DMS153 (cell line): ENCODE results near the gene KRT3.
A peak's percentile ranks its signal among the peaks of the same experiment; 100 is the strongest.

ENCODE experiments used
- DNase-seq: peaks from one replicate; lab custom pipeline; 2025; lab: John Stamatoyannopoulos, UW

KRT3 gene

DNA sequence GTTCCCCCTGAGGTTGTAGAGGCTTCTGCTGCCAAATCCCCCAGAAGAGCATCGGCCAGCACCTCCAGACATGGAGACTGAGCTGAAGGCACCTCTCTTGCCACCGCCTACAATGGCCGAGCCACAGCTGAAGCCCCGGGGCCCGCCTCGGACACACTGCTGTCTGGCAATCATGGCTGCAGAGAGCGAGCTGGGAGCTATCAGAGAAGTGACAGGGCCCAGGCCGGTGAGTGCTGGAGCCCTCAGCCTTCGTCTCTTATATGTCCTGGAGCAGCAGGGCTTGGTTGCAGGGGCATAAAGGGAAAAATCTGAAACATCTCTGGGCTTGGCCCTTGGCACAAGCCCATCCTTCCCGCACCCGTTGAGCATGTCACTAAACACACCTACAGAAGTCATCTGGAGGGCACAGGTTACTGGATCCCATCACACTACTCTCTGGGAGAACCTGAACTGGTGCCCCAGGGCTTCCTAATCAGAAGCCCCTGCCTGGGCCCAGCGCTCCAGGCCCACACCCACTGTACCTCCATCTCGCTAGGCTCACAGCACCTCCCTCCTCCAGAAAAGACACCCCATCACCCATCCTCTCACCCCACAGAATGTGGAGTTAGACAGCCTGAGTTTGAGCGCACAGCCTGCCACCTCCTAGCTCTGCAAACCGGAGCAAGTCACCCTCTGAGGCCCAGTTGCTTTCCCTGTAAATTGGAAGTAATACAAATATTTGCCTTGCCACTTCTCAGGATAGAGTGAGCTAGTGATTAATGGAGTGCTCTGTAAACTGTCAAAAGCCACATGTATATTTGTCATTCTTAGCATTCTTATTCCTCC, 18.2 kb upstream of the KRT3 start, which contains the start of gene KRT4:
Gene KRT4, minus strand, starts transcription at position 232 of the 825 bp plus-strand sequence. Its CDS starts 58 bp downstream, at position 174.
- peak; percentile 26 for DNase-seq

DNA sequence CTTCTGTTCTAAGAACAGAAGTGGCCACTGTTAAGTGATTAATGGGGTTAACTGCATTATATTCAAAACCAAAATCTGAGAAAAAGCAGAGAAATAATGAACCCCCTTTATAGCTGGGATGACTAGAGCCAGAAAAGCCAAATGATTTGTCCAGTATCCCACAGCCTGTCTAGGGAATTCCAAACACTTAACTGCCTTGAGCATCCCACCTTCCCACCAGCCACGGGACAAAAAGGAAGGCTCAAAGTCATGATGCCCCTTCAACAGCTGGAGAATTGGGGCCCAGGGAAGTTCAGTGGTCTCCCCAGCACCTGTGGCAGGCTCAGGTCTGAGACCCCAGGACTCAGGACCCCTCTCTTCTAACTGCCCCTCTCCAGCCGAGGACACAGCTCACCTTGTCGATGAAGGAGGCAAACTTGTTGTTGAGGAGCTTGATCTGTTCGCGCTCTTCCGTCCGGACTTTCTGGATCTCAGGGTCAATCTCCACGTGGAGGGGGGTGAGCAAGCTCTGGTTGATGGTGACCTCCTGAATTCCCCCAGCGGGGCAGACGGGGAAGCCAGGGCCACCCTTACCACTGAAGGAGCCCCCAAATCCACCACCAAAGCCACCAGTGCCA, 17.4 kb upstream of the KRT3 start:
- no peak for DNase-seq

DNA sequence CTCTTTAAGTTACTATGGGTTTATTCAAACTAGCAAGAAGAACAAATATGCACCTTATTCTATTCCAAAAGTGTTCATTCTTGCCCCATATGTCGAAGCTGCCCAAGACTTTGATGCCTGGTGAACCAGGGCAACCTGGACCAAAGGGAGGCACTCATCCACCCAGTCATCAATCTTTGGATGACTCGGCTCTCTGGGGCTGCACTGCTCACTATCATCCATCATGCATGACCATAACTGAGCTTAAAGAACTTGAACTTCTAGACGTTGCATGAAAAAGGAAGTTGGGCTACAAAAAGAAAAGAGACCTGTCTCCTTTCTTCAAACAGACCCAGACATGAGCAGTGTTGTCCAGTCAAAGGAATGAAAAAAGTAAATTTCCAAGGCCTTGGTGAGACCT, 16.8 kb upstream of the KRT3 start:
- no peak for DNase-seq

DNA sequence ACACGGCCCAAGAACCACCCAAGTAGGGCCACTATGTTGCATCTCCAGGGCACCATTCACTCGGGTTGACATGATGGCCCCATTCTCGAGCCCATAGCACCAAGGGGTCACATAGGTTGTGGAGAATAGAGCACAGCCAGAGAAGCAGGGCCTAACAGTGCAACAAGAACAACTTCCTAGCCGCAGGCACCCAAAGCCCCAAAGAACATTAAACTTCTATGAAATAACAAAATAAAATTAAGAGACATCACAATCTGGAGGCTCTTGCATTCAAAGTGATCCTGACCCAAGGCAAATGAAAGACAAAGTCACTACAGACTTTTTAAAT, 16.1 kb upstream of the KRT3 start:
- DNase-seq = no peak

DNA sequence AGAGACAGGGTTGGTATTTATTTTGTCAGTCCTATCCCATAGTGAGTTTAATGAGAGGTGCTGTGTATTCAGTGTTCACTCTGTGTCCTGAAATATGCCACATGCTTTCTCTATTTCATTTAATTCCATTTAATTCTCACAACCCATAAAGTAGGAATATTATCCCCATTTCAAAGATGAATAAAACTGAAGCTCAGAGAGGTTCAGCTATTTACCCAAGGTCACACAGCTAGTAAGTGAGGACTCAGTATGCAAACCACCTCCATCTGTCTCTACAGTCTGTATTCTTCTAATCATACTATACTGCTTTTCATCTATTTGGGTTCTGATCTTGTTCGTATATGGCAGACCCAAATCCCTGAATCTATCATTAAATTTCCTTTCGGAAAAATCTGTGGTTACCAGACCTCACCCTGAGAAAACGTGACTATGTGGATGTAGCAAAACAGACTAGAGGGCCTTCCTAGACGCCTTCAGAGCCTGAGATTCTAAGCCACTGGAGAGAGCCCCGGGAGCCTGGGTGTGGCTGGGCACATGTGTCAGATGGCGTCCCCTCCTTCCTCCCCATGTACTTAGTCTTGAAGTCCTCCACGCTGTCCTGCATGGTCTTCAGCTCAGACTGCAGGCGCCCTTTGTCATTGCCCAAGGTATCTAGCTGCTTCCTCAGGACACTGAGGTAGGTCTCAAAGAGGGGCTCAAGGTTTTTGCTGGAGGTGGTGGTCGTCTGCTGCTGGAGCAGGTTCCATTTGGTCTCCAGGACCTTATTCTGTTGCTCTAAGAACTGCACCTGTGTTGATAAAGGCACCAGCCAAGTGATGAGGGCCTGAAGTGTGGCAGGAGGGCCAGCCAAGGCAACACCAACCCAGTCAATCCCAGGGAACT, 15.5 kb upstream of the KRT3 start:
- no peak for DNase-seq

DNA sequence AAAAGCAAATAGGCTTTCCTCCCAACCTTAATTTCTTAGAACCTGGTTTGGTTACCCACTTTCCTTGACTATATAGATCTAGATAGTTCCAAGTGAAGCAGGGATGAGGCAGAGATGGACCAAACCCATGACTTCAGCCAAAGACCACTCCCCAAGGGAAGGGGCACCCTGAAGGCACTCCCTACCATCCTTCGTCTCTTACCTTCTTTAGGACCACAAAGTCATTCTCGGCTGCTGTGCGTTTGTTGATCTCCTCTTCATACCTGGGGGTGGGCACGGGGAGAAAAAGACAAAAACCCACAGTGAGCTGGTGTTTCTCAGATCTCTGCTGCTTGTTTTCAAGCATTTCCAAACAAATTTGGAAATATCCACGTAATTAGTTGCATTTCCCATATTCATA, 14.6 kb upstream of the KRT3 start:
- DNase-seq = no peak

DNA sequence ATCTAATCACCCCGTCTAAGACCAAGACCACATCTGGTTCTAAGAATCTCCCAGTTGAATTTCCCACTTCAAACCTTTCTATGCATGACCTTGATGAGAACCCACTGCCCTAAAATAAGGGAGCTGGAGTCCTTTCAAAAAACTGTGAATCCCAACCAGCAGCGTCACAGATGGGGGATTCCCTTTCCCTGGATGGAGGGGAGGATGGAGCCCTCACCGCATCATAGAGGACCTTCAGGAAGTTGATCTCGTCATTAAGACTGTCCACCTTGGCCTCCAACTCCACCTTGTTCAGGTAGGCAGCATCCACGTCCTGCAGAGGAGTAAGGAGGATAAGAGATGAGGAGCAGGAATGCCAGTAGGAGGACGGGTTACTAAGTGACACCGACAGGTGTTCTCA, 13.2 kb upstream of the KRT3 start:
- no peak for DNase-seq

DNA sequence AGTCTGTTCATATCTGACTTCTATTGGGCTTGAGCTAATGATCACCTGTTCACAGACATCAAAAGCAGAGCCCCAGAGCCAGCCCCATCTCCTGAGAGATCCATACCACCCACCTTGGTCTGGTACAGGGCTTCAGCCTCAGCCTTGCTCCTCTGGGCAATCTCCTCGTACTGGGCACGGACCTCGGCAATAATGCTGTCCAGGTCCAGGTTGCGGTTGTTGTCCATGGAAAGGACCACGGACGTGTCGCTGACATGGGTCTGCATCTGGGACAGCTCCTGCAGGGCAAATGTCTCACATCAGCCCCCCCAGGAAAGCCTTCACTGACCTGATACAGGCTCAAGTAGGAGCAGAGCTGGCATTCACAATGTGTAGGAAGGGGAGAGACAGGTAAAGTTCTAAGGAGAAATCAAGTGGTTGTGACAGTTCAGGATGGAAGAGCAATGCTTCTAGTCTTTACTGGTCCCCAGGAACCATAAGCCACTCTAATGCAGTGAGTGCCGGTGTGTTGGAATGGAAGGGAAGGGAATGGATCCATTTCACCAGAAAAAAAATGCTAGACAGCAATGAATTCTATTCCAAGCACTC, 12.8 kb upstream of the KRT3 start:
- DNase-seq = no peak

DNA sequence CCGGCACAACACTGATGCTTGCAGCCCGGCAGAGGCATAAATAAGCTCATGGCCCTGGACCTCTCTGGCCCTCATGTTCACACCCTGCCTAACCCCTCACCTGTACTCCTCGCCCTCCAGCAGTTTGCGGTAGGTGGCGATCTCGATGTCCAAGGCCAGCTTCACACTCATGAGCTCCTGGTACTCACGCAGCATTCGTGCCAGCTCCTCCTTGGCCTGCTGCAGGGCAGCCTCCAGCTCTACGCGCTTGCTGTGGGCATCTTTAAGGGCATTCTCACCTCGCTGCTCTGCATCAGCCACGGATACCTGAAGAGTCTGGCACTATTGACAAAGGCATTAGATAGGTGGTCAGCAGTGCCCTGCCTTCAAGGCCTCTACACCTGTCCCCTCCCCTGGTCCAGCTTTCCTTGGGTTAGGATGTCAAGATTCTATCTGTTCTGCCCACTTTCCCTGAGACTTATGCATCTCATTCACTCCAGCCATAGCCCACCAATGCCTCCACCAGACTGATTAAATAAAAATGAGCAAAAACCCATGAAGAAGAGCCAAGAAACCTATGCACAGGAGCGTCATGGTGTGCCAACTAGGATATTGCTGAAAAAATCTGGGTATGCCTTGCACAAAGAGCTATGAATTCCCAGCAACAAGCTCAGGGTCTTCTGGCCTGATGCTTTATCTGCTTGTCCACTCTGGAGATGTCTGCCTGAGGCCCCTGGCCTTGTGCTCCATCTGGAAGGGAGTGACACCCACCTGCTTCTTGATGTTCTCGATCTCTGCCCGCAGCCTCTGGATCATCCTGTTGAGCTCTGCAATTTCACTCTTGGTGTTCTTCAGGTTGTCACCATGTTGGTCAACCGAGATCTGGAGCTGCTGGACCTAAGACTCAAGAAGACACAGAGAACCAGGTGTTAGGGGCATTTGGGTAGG, 11.9 kb upstream of the KRT3 start:
- DNase-seq = no peak

DNA sequence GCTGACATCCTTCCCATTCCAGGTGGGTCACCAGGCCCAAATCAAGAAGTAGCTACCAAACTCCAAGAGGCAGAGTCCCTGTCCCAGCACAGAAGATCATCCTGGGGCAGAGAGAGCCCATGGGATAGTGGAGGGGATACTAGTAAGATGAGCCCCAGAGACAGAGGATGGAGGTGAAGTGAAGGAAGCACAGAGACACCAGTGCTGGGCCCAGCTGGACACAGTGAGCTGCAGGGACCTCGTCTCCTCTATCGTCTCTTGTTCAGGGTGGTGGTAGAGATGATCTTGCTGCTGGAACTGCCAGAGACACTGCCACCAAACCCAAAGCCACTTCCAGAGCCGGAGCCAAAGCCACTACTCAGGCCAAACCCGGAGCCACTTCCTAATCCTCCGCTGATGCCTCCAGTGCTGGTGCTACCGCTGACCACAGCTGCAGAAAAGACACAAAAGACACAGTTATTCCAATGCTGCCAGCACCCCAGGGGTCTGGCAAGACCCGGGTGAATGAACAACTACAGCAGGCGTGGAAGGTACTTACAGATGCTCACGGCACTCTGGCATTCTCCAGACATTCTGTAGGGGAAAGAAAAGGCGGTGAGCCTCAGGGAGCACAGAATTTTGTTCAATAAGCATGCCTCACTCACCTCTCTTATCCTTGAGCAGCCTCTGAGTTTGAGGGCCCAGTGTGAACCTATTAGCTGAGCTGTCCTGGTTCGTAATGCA, 11.1 kb upstream of the KRT3 start:
- DNase-seq = no peak

DNA sequence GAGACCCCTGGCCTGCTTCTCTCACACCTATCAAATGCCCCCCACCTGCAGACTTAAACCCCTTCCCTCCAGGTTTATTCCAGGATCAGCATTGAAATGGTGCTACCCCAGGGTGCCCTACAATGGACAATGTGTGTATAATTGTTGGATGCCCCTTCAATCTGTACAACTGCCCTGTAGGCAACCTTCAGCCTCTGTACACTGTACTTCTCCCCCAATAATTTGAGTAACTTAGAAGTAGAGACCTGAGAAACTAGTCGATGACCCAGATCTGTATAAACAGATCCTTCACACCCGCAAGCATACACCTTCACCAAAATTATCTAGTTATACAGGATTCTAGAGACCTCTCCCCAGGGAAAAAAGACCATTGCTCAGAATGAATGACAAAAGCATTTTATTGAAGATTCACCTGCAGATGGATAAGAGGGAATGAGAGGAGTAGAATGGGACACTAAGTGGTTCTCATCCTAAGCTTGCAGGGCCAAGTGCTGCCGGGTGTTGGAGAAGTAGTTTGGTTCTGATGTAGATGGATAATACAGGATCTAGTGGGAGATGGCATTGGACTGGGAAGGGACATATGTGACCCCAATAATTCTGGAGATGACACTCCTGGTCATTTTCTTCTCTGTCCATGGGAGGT, 10.4 kb upstream of the KRT3 start:
- DNase-seq = no peak

DNA sequence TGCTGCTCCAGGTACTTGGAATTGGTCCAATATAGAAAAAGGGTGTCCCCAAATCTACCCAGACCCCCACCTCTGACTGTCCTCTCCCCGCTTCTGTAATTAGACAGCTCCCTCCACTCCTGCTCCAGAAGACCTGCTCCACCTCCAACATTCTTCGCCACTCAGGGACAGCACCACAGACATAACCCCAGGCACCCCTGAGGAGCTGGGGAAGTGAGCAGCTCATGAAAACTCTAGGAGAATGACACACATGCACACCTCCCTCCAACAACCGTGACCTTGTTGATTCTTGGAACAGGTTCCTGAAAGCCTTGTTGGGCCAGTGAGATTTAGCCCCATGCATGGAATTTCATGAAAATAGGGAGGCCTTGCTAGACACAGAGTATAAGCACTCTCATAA, 9.8 kb upstream of the KRT3 start:
- no peak for DNase-seq

DNA sequence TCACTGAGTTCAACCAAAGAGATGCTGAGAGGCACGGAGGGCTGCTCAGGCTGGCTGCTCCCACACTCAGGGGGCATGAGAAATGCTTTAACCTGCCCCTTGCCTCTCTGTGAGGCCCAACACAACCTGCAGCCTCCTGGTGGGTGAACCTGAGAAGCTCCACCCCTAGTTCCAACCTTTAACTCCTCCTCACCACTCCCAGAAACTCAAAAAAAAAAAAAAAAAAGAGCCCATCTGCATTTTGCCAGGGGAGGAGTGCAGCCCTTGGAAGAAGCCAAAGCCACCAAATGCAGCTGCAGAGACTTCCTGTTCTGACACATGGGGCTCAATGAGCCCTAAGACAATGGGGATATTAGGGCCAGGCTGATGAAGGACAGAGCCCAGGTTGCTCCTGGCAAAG, 9.1 kb upstream of the KRT3 start:
- DNase-seq = no peak

DNA sequence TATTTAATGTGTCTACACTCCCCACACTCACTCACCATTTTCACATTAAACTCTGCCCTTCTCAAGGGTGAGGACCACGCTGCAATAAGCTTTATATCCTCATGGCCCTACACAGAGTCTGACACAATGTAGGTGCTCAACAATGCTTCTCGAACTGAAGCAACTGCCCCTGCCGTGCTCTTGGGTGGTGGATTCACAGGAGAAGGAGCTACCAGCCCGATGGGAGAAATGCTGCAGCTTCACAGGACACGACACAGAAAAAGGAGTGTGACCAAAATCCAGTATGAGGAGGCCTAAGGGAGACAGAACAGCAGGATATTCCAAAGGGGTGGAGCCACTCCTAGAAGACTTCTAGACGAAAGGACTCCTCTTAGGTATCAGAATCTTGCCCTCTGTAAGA, 6.5 kb upstream of the KRT3 start:
- no peak for DNase-seq

DNA sequence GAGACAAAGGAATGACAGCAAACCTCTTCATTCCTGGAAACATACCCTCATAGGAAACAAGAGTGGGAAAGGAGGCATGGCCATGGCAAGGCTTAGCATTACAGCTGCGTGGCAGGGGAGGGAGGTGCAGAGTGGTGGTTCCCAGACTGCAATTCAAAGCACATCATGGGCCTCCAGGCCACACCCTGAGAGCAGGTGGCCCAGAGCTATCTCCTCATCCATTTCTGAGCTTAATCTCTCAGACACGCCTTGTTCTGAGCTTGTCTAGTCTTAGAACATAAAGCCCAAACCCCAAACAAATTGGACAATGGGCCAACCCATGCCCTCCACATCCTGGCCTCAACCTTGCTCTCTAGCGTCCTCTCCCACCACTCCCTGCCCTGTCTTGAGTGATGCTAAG, 5.9 kb upstream of the KRT3 start:
- no peak for DNase-seq

DNA sequence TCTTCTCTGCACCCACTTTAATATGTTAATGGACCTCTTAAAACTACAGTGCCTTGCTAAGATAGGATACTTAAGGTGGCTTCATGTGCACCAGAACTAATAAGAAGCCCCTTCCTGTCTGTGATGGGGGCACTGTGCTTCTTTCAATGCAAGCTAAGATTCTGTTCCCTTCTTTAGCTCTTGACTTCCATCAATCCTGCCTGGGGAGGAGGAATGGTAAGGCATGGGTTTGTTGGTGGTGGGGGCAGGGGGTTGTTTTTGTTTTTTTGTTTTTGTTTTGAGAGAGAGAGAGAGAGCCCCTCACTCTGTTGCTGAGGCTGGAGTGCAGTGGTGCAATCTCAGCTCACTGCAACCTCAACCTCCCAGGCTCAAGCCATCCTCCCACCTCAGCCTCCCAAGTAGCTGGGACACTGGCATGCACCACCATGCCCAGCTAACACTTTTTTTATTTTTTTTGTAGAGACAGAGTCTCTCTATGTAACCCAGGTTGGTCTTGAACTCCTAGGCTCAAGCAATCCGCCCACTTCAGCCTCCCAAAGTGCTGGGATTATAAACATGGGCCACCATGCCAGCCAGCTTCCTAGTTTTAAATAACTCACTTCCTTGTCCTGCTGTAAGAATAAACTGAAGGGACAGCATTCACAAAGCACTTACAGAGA, 4.5 kb upstream of the KRT3 start:
- DNase-seq = no peak

DNA sequence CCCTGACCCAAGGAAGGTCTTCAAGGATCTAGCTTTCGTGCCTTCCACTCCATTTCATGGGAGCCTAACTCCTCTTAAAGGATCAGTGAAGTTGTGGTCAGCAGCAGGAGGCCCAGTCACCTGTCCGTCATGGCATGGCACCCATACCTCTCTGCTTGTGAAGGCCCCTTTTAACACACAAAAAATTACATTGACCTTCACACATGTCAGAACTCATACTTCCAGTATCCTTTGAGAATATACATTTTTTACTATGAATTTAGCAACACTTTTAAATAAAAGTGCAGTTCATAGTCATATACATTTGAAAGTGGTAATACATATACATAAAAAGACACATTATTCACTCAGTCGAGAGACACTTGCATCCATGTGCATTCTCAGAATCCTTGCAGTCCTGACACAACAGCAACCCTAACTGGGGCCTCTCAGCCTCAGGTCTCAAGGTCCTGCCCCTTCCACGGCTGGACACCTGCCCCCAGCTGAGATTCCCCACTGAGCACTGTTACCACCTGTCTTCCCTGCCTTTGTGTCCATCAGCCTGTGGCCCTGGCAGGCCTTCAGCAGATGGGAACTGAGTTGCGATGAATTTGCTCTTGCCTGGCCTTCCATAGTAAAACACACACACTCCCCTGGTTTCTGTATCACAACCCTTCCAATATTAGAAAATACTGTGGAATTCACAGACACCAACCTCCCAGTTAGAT, 3.7 kb upstream of the KRT3 start:
- no peak for DNase-seq

DNA sequence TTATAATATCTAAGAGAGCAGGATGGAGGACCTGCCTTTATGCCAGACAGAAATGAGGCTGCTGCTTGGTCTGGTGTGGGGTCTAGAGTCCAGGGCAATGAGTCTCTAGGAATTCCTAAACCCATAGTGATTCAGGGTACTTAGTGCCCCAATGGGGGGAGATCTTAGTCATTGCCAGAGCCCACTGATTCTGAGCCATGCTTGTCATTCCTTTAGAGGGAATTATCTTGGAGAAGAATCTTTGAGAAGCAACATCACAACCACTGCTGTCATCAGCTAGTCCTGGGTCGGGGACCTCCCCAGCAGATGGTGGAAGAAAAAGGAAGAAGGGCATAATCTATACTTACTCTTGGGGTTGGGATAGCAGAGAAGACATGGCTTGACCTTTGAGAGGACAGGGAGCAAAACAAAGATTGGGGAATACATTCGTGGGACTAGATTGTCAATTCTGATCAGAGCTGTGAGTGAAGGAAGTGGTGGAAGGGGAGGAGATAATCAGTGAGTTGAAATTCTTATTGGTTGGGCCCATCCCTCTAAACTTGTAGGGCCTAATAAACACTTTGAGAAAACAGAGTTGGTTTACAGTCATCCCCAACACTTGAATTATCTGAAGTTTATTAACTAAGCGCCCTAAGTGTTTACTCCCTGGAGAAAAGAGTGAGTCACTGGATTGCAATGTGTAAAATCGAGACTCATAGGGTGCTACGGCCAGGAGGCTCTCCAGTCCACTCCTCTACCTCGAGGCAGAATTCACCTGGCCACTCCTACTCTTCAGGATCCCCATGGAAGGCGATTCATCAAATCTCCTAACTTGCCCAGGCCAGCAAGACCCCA, 3.0 kb upstream of the KRT3 start:
- no peak for DNase-seq
